ENCODE data around the gene ARL4D.
"Not testable (repeated sequence)": the region's sequence is repeated elsewhere in the genome, so short reads cannot be mapped to it uniquely, and the experiment has no call there.

ARL4D gene

DNA sequence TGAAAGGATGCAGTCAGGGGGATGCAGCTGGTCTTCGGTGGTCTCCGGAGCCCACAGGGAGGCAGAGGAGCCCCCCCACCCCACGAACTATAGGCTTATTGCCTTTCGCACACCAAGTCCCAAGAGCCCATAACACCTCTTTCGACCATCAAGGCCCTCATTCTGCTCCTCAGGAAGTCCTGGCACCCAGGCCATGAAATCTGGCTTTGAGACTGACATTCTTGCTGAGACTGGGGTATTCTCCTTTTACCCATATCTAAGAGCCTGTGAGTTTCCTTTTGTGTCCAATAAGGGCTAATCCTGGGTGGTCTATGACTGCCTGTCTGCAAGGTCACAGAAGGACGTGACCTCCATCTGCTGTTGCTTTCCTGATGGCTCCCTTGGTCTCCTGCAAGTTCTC lies 6.4 kb upstream of the ARL4D start:
- Histone ChIP-seq H3K9ac (peak overlapping the region; percentile 63), H3K36me3 (no peaks in the 10 kb centered on the region), H3K9me3 (no peaks in the 10 kb centered on the region), H4K20me1 (no peaks in the 10 kb centered on the region), H3K27ac (peak overlapping the region; percentile 44), H3K27me3 (no peaks in the 10 kb centered on the region), H3K4me2 (peak overlapping the region; percentile 67), H3K4me3 (no peak overlapping the region), H3K4me1 (peaks cover 59% of the 10 kb centered on the region)
- TF ChIP-seq Cebpa-rat (IDR thresholded peaks at IDR 0.05): no peak

DNA sequence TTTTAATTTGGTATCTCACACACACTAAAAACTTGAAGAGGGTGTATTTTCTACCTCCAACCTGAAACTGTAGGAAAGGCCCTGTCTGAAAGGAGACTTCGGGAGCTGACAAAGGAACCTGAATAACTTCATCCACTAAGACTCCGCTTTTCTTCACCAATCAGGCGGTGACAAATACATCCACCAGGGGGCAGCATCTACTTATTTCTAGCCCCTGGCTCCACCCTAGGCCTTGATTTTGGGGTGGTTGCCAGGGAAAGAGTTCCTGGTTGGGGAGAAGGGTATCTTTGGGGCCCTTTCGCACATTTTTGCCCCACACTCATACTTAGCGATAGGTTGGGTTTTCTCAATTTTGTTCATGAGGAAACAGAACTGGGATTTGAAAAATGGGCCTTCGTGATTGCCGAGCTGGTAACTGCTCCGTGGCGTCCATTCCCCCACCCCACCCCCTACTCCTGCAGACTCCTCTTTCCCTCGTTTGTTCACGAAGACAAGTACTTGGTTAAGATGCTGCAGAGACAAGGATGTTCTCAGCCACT lies 4.8 kb upstream of the ARL4D start:
- Histone ChIP-seq H3K4me2 (peak overlapping the region; percentile 46), H3K4me3 (no peak overlapping the region), H3K27me3 (no peaks in the 10 kb centered on the region), H3K9ac (peak overlapping the region; percentile 13; the same call in 1 of the 2 replicates), H3K27ac (peak overlapping the region; percentile 53), H3K9me3 (no peaks in the 10 kb centered on the region), H3K36me3 (no peaks in the 10 kb centered on the region), H3K4me1 (peaks cover 61% of the 10 kb centered on the region), H4K20me1 (no peaks in the 10 kb centered on the region)
- TF ChIP-seq Cebpa-rat (IDR thresholded peaks at IDR 0.05): no peak

DNA sequence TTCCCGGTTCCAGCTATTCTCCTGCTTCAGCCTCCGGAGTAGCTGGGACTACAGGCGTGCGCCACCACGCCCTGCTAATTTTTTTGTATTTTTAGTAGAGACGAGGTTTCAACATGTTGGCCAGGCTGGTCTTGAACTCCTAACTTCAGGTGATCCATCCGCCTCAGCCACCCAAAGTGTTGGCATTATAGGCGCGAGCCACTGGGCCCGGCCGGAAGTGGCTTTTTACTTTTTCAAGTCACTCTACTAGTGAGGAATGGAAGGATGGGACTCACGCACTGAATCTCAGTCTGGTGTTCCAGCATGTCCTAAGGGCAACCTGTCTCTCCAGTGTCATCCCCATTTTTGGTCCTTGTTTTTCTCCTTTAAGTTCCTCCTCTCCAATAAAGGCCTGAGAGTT lies 4.1 kb upstream of the ARL4D start:
- Histone ChIP-seq H3K4me1 (peaks cover 64% of the 10 kb centered on the region), H3K9ac (0 out of 2 replicates have a peak overlapping the region, but pooled peaks have one; percentile 13), H3K4me2 (peak overlapping the region; percentile 46)
- H4K20me1 ChIP-seq, H3K27me3 ChIP-seq, H3K4me3 ChIP-seq, H3K27ac ChIP-seq, H3K9me3 ChIP-seq, H3K36me3 ChIP-seq: not testable (repeated sequence)

DNA sequence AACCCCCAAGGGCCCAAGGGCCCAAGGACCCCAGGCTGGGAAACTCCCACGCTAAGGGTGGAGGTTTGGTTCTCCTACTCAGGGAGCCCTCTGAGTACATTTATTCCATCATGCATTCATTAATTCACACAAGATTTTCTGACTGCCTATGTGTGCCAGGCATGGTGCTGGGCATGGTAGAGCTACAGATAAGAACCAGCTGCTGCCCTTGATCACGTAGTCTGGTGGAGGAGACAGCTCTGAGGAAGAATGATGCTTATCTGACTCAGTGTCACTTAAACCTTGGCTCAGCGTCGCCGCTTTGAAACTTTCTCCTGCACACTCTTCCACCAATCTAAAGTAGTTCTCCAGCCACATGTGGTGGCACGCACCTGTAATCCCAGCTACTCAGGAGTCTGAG lies 3.6 kb upstream of the ARL4D start:
- Histone ChIP-seq H3K27ac (no peak overlapping the region), H3K4me1 (peaks cover 64% of the 10 kb centered on the region)

DNA sequence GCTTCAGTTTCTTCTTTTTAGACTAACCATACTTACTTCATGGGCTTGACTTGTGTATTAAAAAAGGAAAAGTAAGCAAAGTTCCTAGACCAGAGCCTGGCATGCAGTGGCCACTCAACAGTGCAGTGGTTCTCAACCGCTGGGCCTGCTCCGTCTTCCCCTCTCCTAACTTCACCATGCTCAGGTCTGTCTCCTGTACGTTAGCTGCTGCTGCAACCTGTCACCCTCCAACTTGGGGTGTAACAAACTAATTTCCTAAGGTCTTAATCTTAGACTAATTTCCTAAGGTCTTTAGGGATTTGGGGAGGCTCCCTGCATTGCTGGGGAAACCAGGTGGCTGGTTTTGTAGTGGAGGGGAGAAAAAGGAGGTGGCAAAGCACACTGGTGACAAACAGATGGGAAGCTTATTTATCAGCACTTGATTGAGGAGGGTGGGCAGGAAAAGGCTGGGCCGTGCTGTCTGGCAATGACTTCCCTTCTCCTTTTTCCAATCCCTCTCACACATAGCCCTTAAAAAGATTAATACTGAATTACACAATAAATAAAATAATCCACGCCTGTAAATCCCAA lies 2.2 kb upstream of the ARL4D start:
- peak overlapping the region; percentile 5; the same call in 1 of the 2 replicates for H3K4me2 ChIP-seq
- no peak overlapping the region for H3K27ac ChIP-seq
- peaks cover 73% of the 10 kb centered on the region for H3K4me1 ChIP-seq
- H3K36me3 ChIP-seq: no peaks in the 10 kb centered on the region
- H3K4me3 ChIP-seq: no peak overlapping the region
- H4K20me1 ChIP-seq: no peaks in the 10 kb centered on the region
- no peaks in the 10 kb centered on the region for H3K9me3 ChIP-seq
- 0 out of 2 replicates have a peak overlapping the region, but pooled peaks have one; percentile 4 for H3K9ac ChIP-seq
- no peaks in the 10 kb centered on the region for H3K27me3 ChIP-seq
- no peak for TF ChIP-seq Cebpa-rat (IDR thresholded peaks at IDR 0.05)

More for the DNA sequence above, 3.6 kb upstream of the ARL4D start:
- H3K4me3 ChIP-seq: no peak overlapping the region
- TF ChIP-seq Cebpa-rat (IDR thresholded peaks at IDR 0.05): no peak
- H3K36me3 ChIP-seq: no peaks in the 10 kb centered on the region
- H3K9ac ChIP-seq: no peak overlapping the region
- no peaks in the 10 kb centered on the region for H4K20me1 ChIP-seq
- H3K27me3 ChIP-seq: no peaks in the 10 kb centered on the region
- no peak overlapping the region for H3K4me2 ChIP-seq
- no peaks in the 10 kb centered on the region for H3K9me3 ChIP-seq

DNA sequence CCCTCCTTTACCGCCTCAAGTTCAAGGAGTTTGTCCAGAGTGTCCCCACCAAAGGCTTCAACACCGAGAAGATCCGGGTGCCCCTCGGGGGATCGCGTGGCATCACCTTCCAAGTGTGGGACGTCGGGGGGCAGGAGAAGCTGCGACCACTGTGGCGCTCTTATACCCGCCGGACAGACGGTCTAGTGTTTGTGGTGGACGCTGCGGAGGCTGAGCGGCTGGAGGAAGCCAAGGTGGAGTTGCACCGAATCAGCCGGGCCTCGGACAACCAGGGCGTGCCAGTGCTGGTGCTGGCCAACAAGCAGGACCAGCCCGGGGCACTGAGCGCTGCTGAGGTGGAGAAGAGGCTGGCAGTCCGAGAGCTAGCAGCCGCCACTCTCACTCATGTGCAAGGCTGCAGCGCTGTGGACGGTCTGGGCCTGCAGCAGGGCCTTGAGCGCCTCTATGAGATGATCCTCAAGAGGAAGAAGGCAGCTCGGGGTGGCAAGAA lies 1.1 kb downstream of the ARL4D start:
- peak overlapping the region; percentile 73 for H3K4me3 ChIP-seq
- H3K4me2 ChIP-seq: peak overlapping the region; percentile 92
- H4K20me1 ChIP-seq: no peaks in the 10 kb centered on the region
- H3K9ac ChIP-seq: no peak overlapping the region
- H3K36me3 ChIP-seq: no peaks in the 10 kb centered on the region
- no peaks in the 10 kb centered on the region for H3K27me3 ChIP-seq
- TF ChIP-seq Cebpa-rat (IDR thresholded peaks at IDR 0.05): no peak
- peaks cover 58% of the 10 kb centered on the region for H3K4me1 ChIP-seq
- no peak overlapping the region for H3K27ac ChIP-seq
- no peaks in the 10 kb centered on the region for H3K9me3 ChIP-seq

DNA sequence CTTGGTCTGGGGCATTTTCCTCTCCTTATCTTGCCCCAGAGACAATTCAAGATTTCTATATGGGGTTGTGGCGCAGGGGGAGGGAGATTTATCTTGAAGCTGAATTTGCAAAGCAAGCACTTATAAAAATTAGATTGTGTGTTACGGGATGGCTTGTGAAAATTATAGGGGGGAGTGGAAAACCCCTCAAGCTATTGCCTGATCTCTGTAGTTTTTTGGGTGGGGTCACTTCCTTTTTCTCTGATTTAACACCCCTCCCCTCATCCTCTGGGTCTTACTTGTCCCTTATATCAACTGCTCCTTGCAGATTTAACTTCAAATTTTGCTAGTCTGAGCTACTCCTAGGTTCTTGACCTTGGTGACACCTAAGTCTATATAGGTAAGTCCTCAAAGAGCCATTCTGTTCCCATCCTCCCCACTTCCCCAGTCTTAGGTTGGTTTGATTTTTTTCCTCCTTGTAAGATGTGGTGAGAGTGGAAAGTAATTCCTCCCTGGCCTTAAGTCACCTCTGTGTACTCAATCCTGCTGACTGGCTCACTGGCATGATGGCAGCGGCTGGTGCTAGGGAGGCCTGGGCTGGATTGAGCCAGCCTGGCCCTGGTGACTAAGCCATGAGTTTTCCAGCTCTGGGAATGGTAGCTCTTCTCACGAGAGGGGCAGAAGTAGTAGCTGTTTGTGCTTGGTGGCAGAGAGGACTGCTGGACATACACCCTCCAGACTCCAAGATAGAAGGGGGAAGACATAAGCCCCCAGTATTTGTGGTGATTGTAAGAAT lies 2.3 kb downstream of the ARL4D start:
- Histone ChIP-seq H3K4me1 (peaks cover 56% of the 10 kb centered on the region), H3K27me3 (no peaks in the 10 kb centered on the region), H3K36me3 (no peaks in the 10 kb centered on the region), H3K27ac (no peak overlapping the region), H3K9me3 (no peaks in the 10 kb centered on the region), H3K4me2 (peak overlapping the region; percentile 92), H3K9ac (no peak overlapping the region), H4K20me1 (no peaks in the 10 kb centered on the region), H3K4me3 (no peak overlapping the region)
- TF ChIP-seq Cebpa-rat (IDR thresholded peaks at IDR 0.05): no peak

DNA sequence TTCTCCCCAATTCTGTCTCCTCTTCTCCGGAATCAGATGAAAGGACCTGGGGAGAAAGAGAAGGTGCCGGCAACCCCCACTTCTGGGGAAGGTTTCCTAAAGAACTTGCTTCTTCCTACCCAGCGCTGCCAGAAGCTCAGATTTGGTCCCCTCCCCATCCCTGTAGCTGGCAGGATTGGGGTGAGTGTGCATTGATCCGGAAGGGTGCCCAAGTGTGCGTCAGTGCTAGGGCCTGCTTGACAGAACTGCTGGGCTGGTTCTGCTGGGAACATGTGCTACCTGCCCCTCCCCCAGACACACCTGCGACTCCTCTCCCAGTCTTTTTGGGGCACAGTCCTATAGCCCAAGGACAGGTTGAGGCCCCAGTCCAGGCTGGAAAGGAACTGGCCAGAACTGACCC lies 3.3 kb downstream of the ARL4D start:
- Histone ChIP-seq H3K9ac (no peak overlapping the region), H3K36me3 (no peaks in the 10 kb centered on the region), H3K9me3 (no peaks in the 10 kb centered on the region), H3K4me1 (peaks cover 47% of the 10 kb centered on the region), H3K4me2 (peak overlapping the region; percentile 92), H3K4me3 (no peak overlapping the region), H3K27me3 (no peaks in the 10 kb centered on the region), H3K27ac (no peak overlapping the region), H4K20me1 (no peaks in the 10 kb centered on the region)
- TF ChIP-seq Cebpa-rat (IDR thresholded peaks at IDR 0.05): no peak

DNA sequence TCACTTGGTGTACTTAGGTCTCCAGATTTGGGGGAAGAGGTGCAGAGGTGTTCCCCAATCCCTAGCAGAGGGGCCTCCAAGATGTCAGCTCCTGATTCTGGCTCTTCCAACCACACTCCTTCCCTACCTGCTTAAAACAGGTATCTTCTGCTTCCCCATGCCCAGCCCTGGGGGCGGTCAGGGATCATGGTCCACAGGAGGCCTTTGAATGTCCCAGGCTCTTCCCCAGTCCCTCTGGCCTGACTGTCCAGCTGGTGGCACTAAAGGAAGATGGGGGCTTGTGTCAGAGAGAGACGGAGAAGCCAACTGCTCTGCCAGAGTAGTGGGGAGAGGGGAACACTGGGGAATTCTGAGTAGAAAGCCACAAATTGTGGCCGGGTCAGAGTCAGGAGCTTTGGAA lies 3.8 kb downstream of the ARL4D start:
- peak overlapping the region; percentile 92 for H3K4me2 ChIP-seq
- no peak overlapping the region for H3K27ac ChIP-seq
- no peaks in the 10 kb centered on the region for H3K27me3 ChIP-seq

DNA sequence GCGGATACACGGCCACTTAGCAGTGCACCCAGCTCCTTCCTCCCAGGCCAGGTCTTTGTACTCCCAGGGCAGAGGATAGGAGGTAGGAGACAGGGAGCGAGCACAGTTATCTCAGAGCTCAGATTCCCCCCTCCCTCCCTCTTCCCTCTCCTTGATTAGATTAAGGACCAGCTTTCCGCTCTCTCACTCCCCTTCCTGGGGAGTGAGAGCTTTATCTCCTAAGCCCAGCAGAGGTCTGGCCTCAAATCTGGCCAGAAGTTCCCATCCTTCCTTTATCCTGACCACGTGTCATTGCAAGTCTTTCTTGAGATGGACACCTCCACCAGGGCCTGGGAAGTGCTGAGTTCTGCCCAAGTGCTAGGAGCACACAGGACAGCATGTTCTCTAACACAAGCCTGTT lies 5.1 kb downstream of the ARL4D start:
- Histone ChIP-seq H3K27ac (no peak overlapping the region), H3K27me3 (no peaks in the 10 kb centered on the region), H3K9me3 (no peaks in the 10 kb centered on the region), H3K36me3 (no peaks in the 10 kb centered on the region), H3K9ac (no peak overlapping the region), H3K4me3 (no peak overlapping the region), H3K4me2 (no peak overlapping the region), H3K4me1 (peaks cover 41% of the 10 kb centered on the region), H4K20me1 (no peaks in the 10 kb centered on the region)
- TF ChIP-seq Cebpa-rat (IDR thresholded peaks at IDR 0.05): no peak

More for the DNA sequence above, 3.8 kb downstream of the ARL4D start:
- peaks cover 47% of the 10 kb centered on the region for H3K4me1 ChIP-seq
- no peaks in the 10 kb centered on the region for H3K9me3 ChIP-seq
- H4K20me1 ChIP-seq: no peaks in the 10 kb centered on the region
- TF ChIP-seq Cebpa-rat (IDR thresholded peaks at IDR 0.05): no peak
- no peaks in the 10 kb centered on the region for H3K36me3 ChIP-seq
- H3K9ac ChIP-seq: no peak overlapping the region
- H3K4me3 ChIP-seq: no peak overlapping the region
